OCI-LY7 (cell line): ENCODE results near the gene DCLK3.

Experiments used
- CTCF ChIP-seq: fragments of 200-600 bp; sonication (generic); conservative IDR thresholded peaks from 2 replicates; pipeline ENCODE4 v1.5.1; 2014; ENCODE audit warnings: mild to moderate bottlenecking, antibody characterized with exemption, low read length, moderate library complexity, mixed read lengths
- EZH2phosphoT487 ChIP-seq: fragments of 200-600 bp; sonication (generic); IDR thresholded peaks from 2 replicates; pipeline ENCODE4 v1.6.1; 2018; ENCODE audit warnings: low read depth, borderline replicate concordance, mild to moderate bottlenecking, mixed run types, antibody characterized with exemption, low read length, moderate library complexity, mixed read lengths

GRCh38 chr3:36776436-36776835 is 12.1 kb upstream of the DCLK3 start:
- TF ChIP-seq CTCF: no peak
- no peak for TF ChIP-seq EZH2phosphoT487
